IPS-18a (cell line): Measurements from ENCODE around the gene CHST11.

Experiments used
- H3K27ac ChIP-seq: one replicate; pipeline ENCODE4 v1.5.1; 2013; ENCODE audit warnings: low read length
- H3K27me3 ChIP-seq: one replicate; pipeline ENCODE4 v1.6.1; 2013; ENCODE audit warnings: mild to moderate bottlenecking, low read length; ENCODE audit not compliant: control insufficient read depth, insufficient read depth
- H3K36me3 ChIP-seq: one replicate; pipeline ENCODE4 v1.6.1; 2013; ENCODE audit warnings: low read depth, low read length; ENCODE audit not compliant: control insufficient read depth
- H3K4me1 ChIP-seq: one replicate; pipeline ENCODE4 v1.6.1; 2013; ENCODE audit warnings: low read depth, low read length; ENCODE audit not compliant: control insufficient read depth
- H3K4me3 ChIP-seq: one replicate; pipeline ENCODE4 v1.5.1; 2013; ENCODE audit warnings: low read length
- H3K9ac ChIP-seq: one replicate; pipeline ENCODE4 v1.6.1; 2013; ENCODE audit warnings: mild to moderate bottlenecking, low read length, moderate library complexity
- H3K9me3 ChIP-seq: one replicate; pipeline ENCODE4 v1.6.1; 2013; ENCODE audit warnings: low read depth, low read length; ENCODE audit not compliant: control insufficient read depth

Gene CHST11

GRCh38 chr12:104712477-104712876 is 255.7 kb downstream of the CHST11 start:
- no peak overlapping the region for H3K27ac ChIP-seq
- H3K9me3 ChIP-seq = no peaks in the 10 kb centered on the region
- H3K4me1 ChIP-seq = peaks cover 39% of the 10 kb centered on the region
- H3K36me3 ChIP-seq = no peaks in the 10 kb centered on the region
- no peak overlapping the region for H3K9ac ChIP-seq
- no peak overlapping the region for H3K4me3 ChIP-seq
- H3K27me3 ChIP-seq = no peaks in the 10 kb centered on the region

- H3K4me3 ChIP-seq = no peak overlapping the region
- peaks cover 36% of the 10 kb centered on the region for H3K4me1 ChIP-seq
- no peak overlapping the region for H3K9ac ChIP-seq
- H3K27ac ChIP-seq = no peak overlapping the region
- H3K36me3 ChIP-seq = no peaks in the 10 kb centered on the region
- no peaks in the 10 kb centered on the region for H3K9me3 ChIP-seq
- H3K27me3 ChIP-seq = no peaks in the 10 kb centered on the region
Observed at GRCh38 chr12:104712968-104713367, 256.2 kb downstream of the CHST11 start.

GRCh38 chr12:104713444-104713843 is 256.7 kb downstream of the CHST11 start:
- no peaks in the 10 kb centered on the region for H3K27me3 ChIP-seq
- no peak overlapping the region for H3K4me3 ChIP-seq
- H3K36me3 ChIP-seq = no peaks in the 10 kb centered on the region
- H3K27ac ChIP-seq = no peak overlapping the region
- no peaks in the 10 kb centered on the region for H3K9me3 ChIP-seq
- H3K9ac ChIP-seq = no peak overlapping the region
- peaks cover 39% of the 10 kb centered on the region for H3K4me1 ChIP-seq

- Histone ChIP-seq H3K4me3 (no peak overlapping the region), H3K27ac (no peak overlapping the region), H3K36me3 (no peaks in the 10 kb centered on the region), H3K9me3 (no peaks in the 10 kb centered on the region), H3K9ac (no peak overlapping the region), H3K27me3 (no peaks in the 10 kb centered on the region), H3K4me1 (peaks cover 35% of the 10 kb centered on the region)
Observed at GRCh38 chr12:104714369-104714768, 257.6 kb downstream of the CHST11 start.

GRCh38 chr12:104716172-104716571 is 259.4 kb downstream of the CHST11 start:
- no peaks in the 10 kb centered on the region for H3K36me3 ChIP-seq
- no peak overlapping the region for H3K9ac ChIP-seq
- H3K27me3 ChIP-seq = no peaks in the 10 kb centered on the region
- no peak overlapping the region for H3K4me3 ChIP-seq
- no peak overlapping the region for H3K27ac ChIP-seq
- peaks cover 35% of the 10 kb centered on the region for H3K4me1 ChIP-seq
- H3K9me3 ChIP-seq = no peaks in the 10 kb centered on the region

GRCh38 chr12:104718304-104718929 is 261.7 kb downstream of the CHST11 start:
- Histone ChIP-seq H3K36me3 (no peaks in the 10 kb centered on the region), H3K9ac (no peak overlapping the region), H3K4me3 (no peak overlapping the region), H3K27ac (no peak overlapping the region), H3K9me3 (no peaks in the 10 kb centered on the region), H3K27me3 (no peaks in the 10 kb centered on the region), H3K4me1 (peaks cover 34% of the 10 kb centered on the region)

GRCh38 chr12:104719700-104720338 is 263.1 kb downstream of the CHST11 start:
- Histone ChIP-seq H3K9ac (no peak overlapping the region), H3K4me3 (no peak overlapping the region)

GRCh38 chr12:104720339-104721038 is 263.7 kb downstream of the CHST11 start:
- no peak overlapping the region for H3K9ac ChIP-seq

More at GRCh38 chr12:104719700-104720338, 263.1 kb downstream of the CHST11 start:
- Histone ChIP-seq H3K27ac (no peak overlapping the region), H3K9me3 (no peaks in the 10 kb centered on the region), H3K36me3 (no peaks in the 10 kb centered on the region), H3K4me1 (peaks cover 26% of the 10 kb centered on the region), H3K27me3 (no peaks in the 10 kb centered on the region)

GRCh38 chr12:104721039-104721405 is 264.3 kb downstream of the CHST11 start:
- no peaks in the 10 kb centered on the region for H3K27me3 ChIP-seq
- H3K4me3 ChIP-seq = no peak overlapping the region
- no peak overlapping the region for H3K9ac ChIP-seq
- no peaks in the 10 kb centered on the region for H3K9me3 ChIP-seq
- no peak overlapping the region for H3K27ac ChIP-seq
- H3K4me1 ChIP-seq = peaks cover 26% of the 10 kb centered on the region
- H3K36me3 ChIP-seq = no peaks in the 10 kb centered on the region

More at GRCh38 chr12:104720339-104721038, 263.7 kb downstream of the CHST11 start:
- Histone ChIP-seq H3K4me3 (no peak overlapping the region), H3K27me3 (no peaks in the 10 kb centered on the region), H3K9me3 (no peaks in the 10 kb centered on the region), H3K36me3 (no peaks in the 10 kb centered on the region), H3K27ac (no peak overlapping the region), H3K4me1 (peaks cover 26% of the 10 kb centered on the region)

GRCh38 chr12:104721936-104722335 is 265.2 kb downstream of the CHST11 start:
- no peaks in the 10 kb centered on the region for H3K27me3 ChIP-seq

GRCh38 chr12:104722601-104723534 is 266.1 kb downstream of the CHST11 start:
- no peak overlapping the region for H3K27ac ChIP-seq
- H3K27me3 ChIP-seq = no peaks in the 10 kb centered on the region
- no peak overlapping the region for H3K9ac ChIP-seq
- no peak overlapping the region for H3K4me3 ChIP-seq
- H3K4me1 ChIP-seq = peaks cover 26% of the 10 kb centered on the region
- H3K36me3 ChIP-seq = no peaks in the 10 kb centered on the region
- no peaks in the 10 kb centered on the region for H3K9me3 ChIP-seq

More at GRCh38 chr12:104721936-104722335, 265.2 kb downstream of the CHST11 start:
- Histone ChIP-seq H3K27ac (no peak overlapping the region), H3K9ac (no peak overlapping the region), H3K4me1 (peaks cover 26% of the 10 kb centered on the region), H3K4me3 (no peak overlapping the region), H3K9me3 (no peaks in the 10 kb centered on the region), H3K36me3 (no peaks in the 10 kb centered on the region)
